IMR-90 (cell line): ENCODE data around the gene ASPRV1. TPM values are rescaled to one million over a fixed set of nuclear protein-coding genes. Genes with fewer than 3 reads are reported as not detected.

Experiments
- ATAC-seq: fragments of 200-7000 bp; cut with Tn5 transposase; 2 replicates; pipeline ENCODE4 v1.9.1; 2020; ENCODE audit warnings: low read depth, mild to moderate bottlenecking, moderate library complexity
- BruUV-seq: library from RNA; stranded (reverse); fragments of 400-500 nt; replicated peaks from 2 replicates; lab custom pipeline; 2021; lab: Mats Ljungman, UMichigan
- CTCF ChIA-PET: fragments of 300-600 bp; formaldehyde crosslinking; extraction: SDS; loops from one replicate; lab custom pipeline; 2021; ENCODE audit warnings: antibody characterized with exemption; lab: Yijun Ruan, JAX
- POLR2A ChIA-PET: fragments of 300-600 bp; sonication (Branson Sonifier 250); formaldehyde crosslinking; loops from one replicate; lab custom pipeline; 2022; ENCODE audit warnings: antibody characterized with exemption; ENCODE audit not compliant: unreplicated experiment; lab: Charles Lee
- DNase-seq: peaks from one replicate; pipeline ENCODE4 v3.0.0; 2013
- H2AFZ ChIP-seq: replicated peaks from 2 replicates; pipeline ENCODE3; 2013; ENCODE audit warnings: low read length, mild to moderate bottlenecking; ENCODE audit not compliant: poor library complexity
- H2AK5ac ChIP-seq: 2 replicates; pipeline ENCODE4 v1.6.1; 2013; ENCODE audit warnings: low read depth, low read length, inconsistent platforms
- H2AK9ac ChIP-seq: replicated peaks from 2 replicates; pipeline ENCODE3; 2013; ENCODE audit warnings: mild to moderate bottlenecking, low read depth, low read length, moderate library complexity; ENCODE audit not compliant: poor library complexity
- H2BK120ac ChIP-seq: 2 replicates; pipeline ENCODE4 v1.6.1; 2013; ENCODE audit warnings: low read depth, low read length, inconsistent platforms
- H2BK15ac ChIP-seq: 3 replicates; pipeline ENCODE4 v1.6.1; 2013; ENCODE audit warnings: low read depth, low read length, inconsistent platforms
- H2BK20ac ChIP-seq: 2 replicates; pipeline ENCODE4 v1.6.1; 2013; ENCODE audit warnings: low read depth, mild to moderate bottlenecking, inconsistent platforms, low read length, moderate library complexity
- H2BK5ac ChIP-seq: 2 replicates; pipeline ENCODE4 v1.6.1; 2013; ENCODE audit warnings: mild to moderate bottlenecking, low read depth, low read length, inconsistent platforms; ENCODE audit not compliant: poor library complexity, severe bottlenecking
- H3K14ac ChIP-seq: replicated peaks from 2 replicates; pipeline ENCODE4 v1.6.1; 2013; ENCODE audit warnings: low read depth, low read length, inconsistent platforms
- H3K18ac ChIP-seq: 2 replicates; pipeline ENCODE4 v1.6.1; 2013; ENCODE audit warnings: low read depth, low read length, control low read depth
- H3K23ac ChIP-seq: 2 replicates; pipeline ENCODE4 v1.6.1; 2013; ENCODE audit warnings: low read depth, low read length, inconsistent platforms
- H3K27ac ChIP-seq: 2 replicates; pipeline ENCODE4 v1.5.1; 2013; ENCODE audit warnings: mild to moderate bottlenecking, control low read depth, low read length; ENCODE audit not compliant: insufficient read depth
- H3K27me3 ChIP-seq: 2 replicates; pipeline ENCODE4 v1.6.1; 2013; ENCODE audit warnings: low read length; ENCODE audit not compliant: control insufficient read depth, insufficient read depth
- H3K36me3 ChIP-seq: 2 replicates; pipeline ENCODE4 v1.6.1; 2013; ENCODE audit warnings: low read length, mixed read lengths; ENCODE audit not compliant: control insufficient read depth, insufficient read depth
- H3K4ac ChIP-seq: 2 replicates; pipeline ENCODE4 v1.6.1; 2013; ENCODE audit warnings: low read depth, low read length, inconsistent platforms
- H3K4me1 ChIP-seq: 2 replicates; pipeline ENCODE4 v1.6.1; 2013; ENCODE audit warnings: low read length, mixed read lengths; ENCODE audit not compliant: control insufficient read depth, insufficient read depth
- H3K4me2 ChIP-seq: 2 replicates; pipeline ENCODE4 v1.6.1; 2013; ENCODE audit warnings: low read depth, mild to moderate bottlenecking, control low read depth, low read length, moderate library complexity
- H3K4me3 ChIP-seq: 2 replicates; pipeline ENCODE4 v1.5.1; 2013; ENCODE audit warnings: low read depth, mild to moderate bottlenecking, control low read depth, low read length, moderate library complexity; ENCODE audit not compliant: insufficient read depth
- H3K56ac ChIP-seq: 2 replicates; pipeline ENCODE4 v1.6.1; 2013; ENCODE audit warnings: low read length, inconsistent platforms; ENCODE audit not compliant: insufficient read depth; ENCODE audit errors: extremely low read depth
- H3K79me1 ChIP-seq, 2 experiments: 2 replicates each; pipeline ENCODE4 v1.6.1; 2013; ENCODE audit warnings: low read length in 2 of 2, inconsistent platforms in 1 of 2, low read depth in 1 of 2
- H3K9ac ChIP-seq: 2 replicates; pipeline ENCODE4 v1.6.1; 2013; ENCODE audit warnings: low read depth, low read length, control low read depth
- H3K9me1 ChIP-seq: 2 replicates; pipeline ENCODE4 v1.6.1; 2013; ENCODE audit warnings: low read length, inconsistent platforms; ENCODE audit not compliant: insufficient read depth
- H3K9me3 ChIP-seq: 2 replicates; pipeline ENCODE4 v1.6.1; 2013; ENCODE audit warnings: low read length; ENCODE audit not compliant: control insufficient read depth, insufficient read depth
- H4K20me1 ChIP-seq: 2 replicates; pipeline ENCODE4 v1.6.1; 2013; ENCODE audit warnings: low read length, inconsistent platforms; ENCODE audit not compliant: insufficient read depth
- H4K5ac ChIP-seq: 2 replicates; pipeline ENCODE4 v1.6.1; 2013; ENCODE audit warnings: mild to moderate bottlenecking, low read depth, low read length, control low read depth
- H4K8ac ChIP-seq, 2 experiments: 2 replicates each; pipeline ENCODE4 v1.6.1; 2013; ENCODE audit warnings: low read depth in 2 of 2, low read length in 2 of 2, control low read depth in 1 of 2, inconsistent platforms in 1 of 2
- H4K91ac ChIP-seq: 2 replicates; pipeline ENCODE4 v1.6.1; 2013; ENCODE audit warnings: low read depth, low read length, inconsistent platforms; ENCODE audit not compliant: insufficient read depth
- BHLHE40 ChIP-seq: fragments of 150-350 bp; IDR thresholded peaks from 2 replicates; pipeline ENCODE4 v1.6.1; 2016; ENCODE audit warnings: mild to moderate bottlenecking, low read depth, low read length
- CEBPB ChIP-seq: IDR thresholded peaks from 2 replicates; pipeline ENCODE4 v1.6.1; 2012; ENCODE audit warnings: low read depth, low read length, improper control_type of control experiment
- CHD1 ChIP-seq: IDR thresholded peaks from 2 replicates; pipeline ENCODE4 v1.6.1; 2012; ENCODE audit warnings: low read depth, low read length, improper control_type of control experiment
- RCOR1 ChIP-seq: IDR thresholded peaks from 2 replicates; pipeline ENCODE4 v1.6.1; 2012; ENCODE audit warnings: mild to moderate bottlenecking, low read length, improper control_type of control experiment; ENCODE audit not compliant: insufficient replicate concordance
- RFX5 ChIP-seq: IDR thresholded peaks from 2 replicates; pipeline ENCODE4 v1.8.0; 2012; ENCODE audit warnings: low read depth, mild to moderate bottlenecking, low read length, moderate library complexity
- WGBS, 2 experiments: methylation state at CpG; one replicate each; pipeline versions ENCODE4 v1.1.5 to v1.1.7; 2013; ENCODE audit warnings: missing lambda C conversion rate in 2 of 2; ENCODE audit not compliant: insufficient read length in 1 of 2; ENCODE audit errors: extremely low coverage in 2 of 2; 5-methylcytosine and 5-hydroxymethylcytosine counted together
- dilution Hi-C: fragments of 300-500 bp; cut with HindIII; formaldehyde crosslinking; loops from one replicate; pipeline ENCODE4 v1.14.3; 2018; ENCODE audit warnings: low sequenced_read_pairs; ENCODE audit not compliant: unreplicated experiment
- in situ Hi-C: fragments of 300-500 bp; cut with MboI; formaldehyde crosslinking; loops from 3 replicates; pipeline ENCODE4 v1.14.3; 2019; ENCODE audit warnings: low sequenced_read_pairs, inconsistent platforms, mixed read lengths
- intact Hi-C: fragments of 100-400 bp; cut with micrococcal nuclease; formaldehyde crosslinking; loops from 2 replicates; pipeline ENCODE4 v1.10.0; 2022
- polyA plus RNA-seq, 3 experiments: library from polyadenylated mRNA; depleted of rRNA; stranded (reverse); fragments of >200 nt; gene quantifications; 2 replicates each; pipeline ENCODE4 v1.2.3, GENCODE V29; 2012; ENCODE audit warnings: low replicate concordance in 1 of 3
- total RNA-seq: library from RNA; depleted of rRNA; stranded (reverse); fragments of >200 nt; gene quantifications from 2 replicates; pipeline ENCODE4 v1.2.3, GENCODE V29; 2012
- TF ChIP-seq, protein P1 (sequence below): fragments of 150-350 bp; IDR thresholded peaks from 2 replicates; pipeline ENCODE4 v1.6.1; 2016; ENCODE audit warnings: low read depth, mild to moderate bottlenecking, low read length, moderate library complexity, borderline replicate concordance
- TF ChIP-seq, protein P2 (sequence below): fragments of 150-350 bp; IDR thresholded peaks from 2 replicates; pipeline ENCODE4 v1.6.1; 2017; ENCODE audit warnings: mild to moderate bottlenecking, antibody characterized with exemption, low read length, low read depth

Gene ASPRV1
- total and polyA plus RNA-seq, 2 of the 4 experiments (the other 2 are of a cell fraction) = 0.14 to 0.18 TPM

DNA sequence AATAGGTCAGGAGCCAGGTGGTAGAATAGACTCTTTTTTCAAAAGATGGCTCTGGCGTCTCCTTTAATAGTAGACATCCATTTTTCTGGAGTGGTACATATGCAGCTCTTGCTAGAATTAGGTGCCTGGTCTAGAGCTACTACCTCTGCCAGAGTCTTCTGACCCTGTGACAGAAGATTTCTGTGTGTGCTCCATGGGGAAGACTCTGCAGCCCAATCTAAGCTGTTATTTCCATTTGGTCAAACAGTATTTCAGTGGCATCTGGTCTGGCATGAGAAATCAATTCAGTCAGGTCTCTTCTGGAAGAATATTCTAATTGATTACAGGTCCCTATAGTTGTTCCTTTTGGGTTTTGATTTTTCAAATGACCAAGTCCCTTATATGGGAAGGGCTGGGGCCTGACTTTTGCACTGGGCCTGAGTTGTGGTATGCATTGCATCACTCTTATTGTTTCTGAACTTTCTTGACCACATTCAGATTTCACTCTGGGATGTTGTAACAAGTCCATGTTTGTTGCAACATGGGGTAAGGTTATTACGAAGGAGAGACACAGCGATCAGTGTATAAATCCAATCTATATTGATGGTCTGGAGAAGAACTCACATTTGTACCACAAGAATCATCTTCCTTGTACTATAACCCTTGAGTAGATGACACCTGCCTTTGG lies 34.4 kb downstream of the ASPRV1 start:
- in situ Hi-C loops = no loop called here
- Histone ChIP-seq H2AFZ (no peak overlapping the region), H3K4me2 (no peak overlapping the region), H3K27ac (no peak overlapping the region), H4K91ac (no peak overlapping the region), H3K18ac (no peak overlapping the region), H4K8ac (peak overlapping the region in 1 of 2 experiments; percentile 17; a peak in 1 of 4 replicates), H3K9me3 (no peaks in the 10 kb centered on the region), H2BK15ac (no peak overlapping the region), H2BK20ac (0 out of 2 replicates have a peak overlapping the region, but pooled peaks have one; percentile 9), H3K79me1 (peaks cover 6 to 14% of the 10 kb centered on the region in 2 experiments; a peak in 2 of 4 replicates), H2AK5ac (peak overlapping the region; percentile 24; the same call in 1 of the 2 replicates), H3K56ac (no peak overlapping the region), H3K14ac (no peak overlapping the region), H4K5ac (no peak overlapping the region), H3K9me1 (peaks cover 3% of the 10 kb centered on the region; the same call in 1 of the 2 replicates), H2AK9ac (no peak overlapping the region), H2BK120ac (no peak overlapping the region), H3K36me3 (peaks cover 4% of the 10 kb centered on the region), H3K9ac (no peak overlapping the region), H3K4ac (no peak overlapping the region), H4K20me1 (no peaks in the 10 kb centered on the region), H3K23ac (no peak overlapping the region), H3K4me1 (peaks cover 2% of the 10 kb centered on the region; the same call in 1 of the 2 replicates), H3K4me3 (no peak overlapping the region), H3K27me3 (no peaks in the 10 kb centered on the region), H2BK5ac (no peak overlapping the region)
- ATAC-seq (no peak), DNase-seq (peak; percentile 45)
- TF ChIP-seq CHD1 (no peak), BHLHE40 (no peak), RFX5 (no peak), CEBPB (peak; percentile 89), RCOR1 (no peak)
- TF ChIP-seq, protein P1, sequence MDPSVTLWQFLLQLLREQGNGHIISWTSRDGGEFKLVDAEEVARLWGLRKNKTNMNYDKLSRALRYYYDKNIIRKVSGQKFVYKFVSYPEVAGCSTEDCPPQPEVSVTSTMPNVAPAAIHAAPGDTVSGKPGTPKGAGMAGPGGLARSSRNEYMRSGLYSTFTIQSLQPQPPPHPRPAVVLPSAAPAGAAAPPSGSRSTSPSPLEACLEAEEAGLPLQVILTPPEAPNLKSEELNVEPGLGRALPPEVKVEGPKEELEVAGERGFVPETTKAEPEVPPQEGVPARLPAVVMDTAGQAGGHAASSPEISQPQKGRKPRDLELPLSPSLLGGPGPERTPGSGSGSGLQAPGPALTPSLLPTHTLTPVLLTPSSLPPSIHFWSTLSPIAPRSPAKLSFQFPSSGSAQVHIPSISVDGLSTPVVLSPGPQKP = no peak
- TF ChIP-seq, protein P2, sequence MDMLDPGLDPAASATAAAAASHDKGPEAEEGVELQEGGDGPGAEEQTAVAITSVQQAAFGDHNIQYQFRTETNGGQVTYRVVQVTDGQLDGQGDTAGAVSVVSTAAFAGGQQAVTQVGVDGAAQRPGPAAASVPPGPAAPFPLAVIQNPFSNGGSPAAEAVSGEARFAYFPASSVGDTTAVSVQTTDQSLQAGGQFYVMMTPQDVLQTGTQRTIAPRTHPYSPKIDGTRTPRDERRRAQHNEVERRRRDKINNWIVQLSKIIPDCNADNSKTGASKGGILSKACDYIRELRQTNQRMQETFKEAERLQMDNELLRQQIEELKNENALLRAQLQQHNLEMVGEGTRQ = no peak
- no CpG with 5 or more reads among the region's 3 CpGs for WGBS, 2 experiments
- dilution Hi-C loops = no loop called here
- intact Hi-C loops = no loop called here
- ChIA-PET CTCF (interaction anchor here (0.5 kb wide), 1 partner anchor 228 kb away, joined by 3 read pairs; no protein-coding TSS in a partner anchor), POLR2A (no interaction called here)
- BruUV-seq = no TSS peak
